SJSA1 (cell line): ENCODE measurements around the gene UCK1. TPM values are rescaled to one million over a fixed set of nuclear protein-coding genes. Genes with fewer than 3 reads are reported as not detected.

Source experiments
- DNase-seq, 2 experiments: peaks; one replicate each; pipeline ENCODE4 v3.0.0-alpha.2; 2015 to 2020; ENCODE audit warnings: low spot score in 2 of 2, low read depth in 1 of 2
- H3K27ac ChIP-seq: fragments of 250-450 bp; sonication (Bioruptor Pico); 2 replicates; pipeline ENCODE4 v1.5.1; 2020; ENCODE audit warnings: mild to moderate bottlenecking, moderate library complexity
- H3K27me3 ChIP-seq: fragments of 250-450 bp; sonication (Bioruptor Pico); replicated peaks from 2 replicates; pipeline ENCODE4 v1.5.1; 2020; ENCODE audit warnings: mild to moderate bottlenecking, moderate library complexity
- H3K36me3 ChIP-seq: fragments of 250-450 bp; sonication (Bioruptor Pico); 2 replicates; pipeline ENCODE4 v1.5.1; 2020; ENCODE audit warnings: mild to moderate bottlenecking
- H3K4me1 ChIP-seq: fragments of 250-450 bp; sonication (Bioruptor Pico); replicated peaks from 2 replicates; pipeline ENCODE4 v1.6.1; 2021; ENCODE audit warnings: mild to moderate bottlenecking
- H3K4me3 ChIP-seq: fragments of 250-450 bp; sonication (Bioruptor Pico); 2 replicates; pipeline ENCODE4 v1.5.1; 2020; ENCODE audit warnings: mild to moderate bottlenecking
- H3K9me3 ChIP-seq: fragments of 250-450 bp; sonication (Bioruptor Pico); replicated peaks from 2 replicates; pipeline ENCODE4 v1.5.1; 2020; ENCODE audit warnings: mild to moderate bottlenecking
- total RNA-seq: library from RNA; depleted of rRNA; stranded (reverse); fragments of >200 nt; shearing (Covaris generic); gene quantifications from 2 replicates; pipeline ENCODE4 v1.2.3, GENCODE V29; 2014

The UCK1 gene
- total RNA-seq, 1 experiment from 2014 or later: 21.9 TPM

GRCh38 chr9:131505012-131505411, 26.1 kb downstream of the UCK1 start:
- H3K4me3 ChIP-seq: no peak overlapping the region
- DNase-seq: no peak
- H3K27ac ChIP-seq: no peak overlapping the region
- no peaks in the 10 kb centered on the region for H3K27me3 ChIP-seq
- H3K36me3 ChIP-seq: peaks cover 19% of the 10 kb centered on the region
- H3K9me3 ChIP-seq: no peaks in the 10 kb centered on the region
- H3K4me1 ChIP-seq: peaks cover 18% of the 10 kb centered on the region

GRCh38 chr9:131503626-131504465, 27.2 kb downstream of the UCK1 start:
- no peak for DNase-seq
- peaks cover 18% of the 10 kb centered on the region for H3K4me1 ChIP-seq
- H3K27ac ChIP-seq: no peak overlapping the region
- no peaks in the 10 kb centered on the region for H3K27me3 ChIP-seq
- peaks cover 30% of the 10 kb centered on the region for H3K36me3 ChIP-seq
- H3K9me3 ChIP-seq: no peaks in the 10 kb centered on the region
- peak overlapping the region; percentile 65 for H3K4me3 ChIP-seq

GRCh38 chr9:131502781-131503625, 28.1 kb downstream of the UCK1 start, which contains the start of gene POMT1:
POMT1 (plus strand) TSS chr9:131502918; CDS start chr9:131504219, 1,301 bp downstream.
- no peaks in the 10 kb centered on the region for H3K27me3 ChIP-seq
- H3K27ac ChIP-seq: no peak within 1 kb of the TSS
- H3K36me3 ChIP-seq: peaks cover 36% of the 10 kb centered on the region

GRCh38 chr9:131500939-131501541, 30.0 kb downstream of the UCK1 start:
- peaks cover 18% of the 10 kb centered on the region for H3K4me1 ChIP-seq
- H3K9me3 ChIP-seq: no peaks in the 10 kb centered on the region
- H3K4me3 ChIP-seq: no peak overlapping the region
- peaks cover 49% of the 10 kb centered on the region for H3K36me3 ChIP-seq
- no peak for DNase-seq
- no peaks in the 10 kb centered on the region for H3K27me3 ChIP-seq
- no peak overlapping the region for H3K27ac ChIP-seq

More at GRCh38 chr9:131502781-131503625, 28.1 kb downstream of the UCK1 start, which contains the start of gene POMT1:
- peaks cover 18% of the 10 kb centered on the region for H3K4me1 ChIP-seq
- DNase-seq: peak; percentile 78 to 80
- no peaks in the 10 kb centered on the region for H3K9me3 ChIP-seq
- peak within 1 kb of the TSS; percentile 65 for H3K4me3 ChIP-seq

- no peaks in the 10 kb centered on the region for H3K27me3 ChIP-seq
- DNase-seq: no peak
- no peak overlapping the region for H3K4me3 ChIP-seq
- no peaks in the 10 kb centered on the region for H3K9me3 ChIP-seq
- H3K36me3 ChIP-seq: peaks cover 55% of the 10 kb centered on the region
- no peak overlapping the region for H3K27ac ChIP-seq
- H3K4me1 ChIP-seq: peaks cover 18% of the 10 kb centered on the region
Measured at GRCh38 chr9:131500377-131500776, 30.7 kb downstream of the UCK1 start.

GRCh38 chr9:131499254-131499767, 31.8 kb downstream of the UCK1 start:
- Histone ChIP-seq H3K4me1 (peaks cover 18% of the 10 kb centered on the region), H3K9me3 (no peaks in the 10 kb centered on the region), H3K27ac (no peak overlapping the region), H3K4me3 (no peak overlapping the region), H3K27me3 (no peaks in the 10 kb centered on the region), H3K36me3 (peaks cover 66% of the 10 kb centered on the region)
- no peak for DNase-seq

GRCh38 chr9:131496844-131497405, 34.1 kb downstream of the UCK1 start:
- Histone ChIP-seq H3K36me3 (peaks cover 87% of the 10 kb centered on the region), H3K27ac (no peak overlapping the region)

GRCh38 chr9:131495785-131496184, 35.3 kb downstream of the UCK1 start:
- no peaks in the 10 kb centered on the region for H3K27me3 ChIP-seq
- H3K9me3 ChIP-seq: no peaks in the 10 kb centered on the region
- DNase-seq: no peak
- H3K27ac ChIP-seq: no peak overlapping the region
- H3K4me1 ChIP-seq: no peaks in the 10 kb centered on the region
- H3K4me3 ChIP-seq: no peak overlapping the region
- peaks cover 99% of the 10 kb centered on the region for H3K36me3 ChIP-seq

More at GRCh38 chr9:131496844-131497405, 34.1 kb downstream of the UCK1 start:
- Histone ChIP-seq H3K4me3 (no peak overlapping the region), H3K4me1 (peaks cover under 1% of the 10 kb centered on the region), H3K27me3 (no peaks in the 10 kb centered on the region), H3K9me3 (no peaks in the 10 kb centered on the region)
- no peak for DNase-seq

GRCh38 chr9:131494296-131494870, 36.7 kb downstream of the UCK1 start:
- Histone ChIP-seq H3K4me3 (no peak overlapping the region), H3K27ac (no peak overlapping the region), H3K9me3 (no peaks in the 10 kb centered on the region), H3K27me3 (no peaks in the 10 kb centered on the region), H3K36me3 (peaks cover 100% of the 10 kb centered on the region), H3K4me1 (no peaks in the 10 kb centered on the region)
- DNase-seq: no peak

GRCh38 chr9:131492070-131492469, 39.0 kb downstream of the UCK1 start:
- H3K4me1 ChIP-seq: no peaks in the 10 kb centered on the region
- H3K9me3 ChIP-seq: no peaks in the 10 kb centered on the region
- H3K4me3 ChIP-seq: no peak overlapping the region
- H3K36me3 ChIP-seq: peaks cover 98% of the 10 kb centered on the region
- DNase-seq: no peak
- H3K27me3 ChIP-seq: no peaks in the 10 kb centered on the region
- no peak overlapping the region for H3K27ac ChIP-seq

- no peak for DNase-seq
- Histone ChIP-seq H3K4me3 (no peak overlapping the region), H3K27me3 (no peaks in the 10 kb centered on the region), H3K27ac (no peak overlapping the region), H3K36me3 (peaks cover 98% of the 10 kb centered on the region), H3K9me3 (no peaks in the 10 kb centered on the region), H3K4me1 (no peaks in the 10 kb centered on the region)
Measured at GRCh38 chr9:131491001-131491710, 39.9 kb downstream of the UCK1 start.

- Histone ChIP-seq H3K4me3 (no peak overlapping the region), H3K9me3 (no peaks in the 10 kb centered on the region), H3K27me3 (no peaks in the 10 kb centered on the region), H3K4me1 (no peaks in the 10 kb centered on the region), H3K27ac (no peak overlapping the region), H3K36me3 (peaks cover 98% of the 10 kb centered on the region)
- DNase-seq: no peak
Measured at GRCh38 chr9:131490514-131490913, 40.5 kb downstream of the UCK1 start.
